Thyroid gland (tissue), 4 donors: ENCODE data around the gene HEXIM2. TPM values are rescaled to one million over a fixed set of nuclear protein-coding genes. Genes with fewer than 3 reads are reported as not detected.

ENCODE experiments used
- DNase-seq, 2 donors: peaks; one replicate each; pipeline ENCODE4 v3.0.0-alpha.2; 2019
- H3K27ac ChIP-seq, 3 donors: fragments of 200-600 bp; sonication (generic); 1 replicate in 2 of 3; 2 replicates in 1 of 3; pipeline ENCODE4 v1.5.1; 2016 to 2019; ENCODE audit warnings: mild to moderate bottlenecking in 1 of 3, moderate library complexity in 1 of 3
- H3K27me3 ChIP-seq: fragments of 200-600 bp; sonication (generic); one replicate; pipeline ENCODE4 v1.5.1; 2019
- H3K36me3 ChIP-seq, 2 donors: fragments of 200-600 bp; sonication (generic); one replicate each; pipeline ENCODE4 v1.5.1; 2016 to 2019
- H3K4me1 ChIP-seq, 2 donors: fragments of 200-600 bp; sonication (generic); one replicate each; pipeline ENCODE4 v1.5.1; 2017 to 2019
- H3K4me3 ChIP-seq, 3 donors: fragments of 200-600 bp; sonication (generic); replicated peaks in 1 of 3; 1 replicate in 2 of 3; 2 replicates in 1 of 3; pipeline ENCODE4 v1.5.1; 2016; ENCODE audit warnings: mild to moderate bottlenecking in 1 of 3
- H3K9me3 ChIP-seq: fragments of 200-600 bp; sonication (generic); one replicate; pipeline ENCODE4 v1.5.1; 2017
- POLR2A ChIP-seq, 2 donors: fragments of 450-650 bp; IDR thresholded peaks; one replicate each; pipeline ENCODE4 v1.6.1; 2017; ENCODE audit warnings: antibody characterized with exemption in 2 of 2, mild to moderate bottlenecking in 2 of 2, moderate library complexity in 1 of 2
- WGBS, 2 donors: methylation state at CpG; one replicate each; pipeline ENCODE4 v1.1.5; 2017; 5-methylcytosine and 5-hydroxymethylcytosine counted together
- intact Hi-C: fragments of 100-400 bp; cut with DNase I; formaldehyde crosslinking; loops from one replicate; pipeline ENCODE4 v1.15.1; 2023
- total RNA-seq, 4 donors: library from RNA; depleted of rRNA; stranded (reverse); fragments of >200 nt; gene quantifications; one replicate each; pipeline ENCODE4 v1.2.3, GENCODE V29; 2016
- TF ChIP-seq, protein P1 (sequence below), 6 experiments: fragments of 200-600 bp in 3 of 6; fragments of 450-650 bp in 3 of 6; sonication (generic) in 3 of 6; IDR thresholded peaks; one replicate each; pipeline ENCODE4 v1.5.1; 2016 to 2019; ENCODE audit warnings: antibody characterized with exemption in 6 of 6, mild to moderate bottlenecking in 2 of 6, inconsistent platforms in 1 of 6, moderate library complexity in 1 of 6

The HEXIM2 gene, protein sequence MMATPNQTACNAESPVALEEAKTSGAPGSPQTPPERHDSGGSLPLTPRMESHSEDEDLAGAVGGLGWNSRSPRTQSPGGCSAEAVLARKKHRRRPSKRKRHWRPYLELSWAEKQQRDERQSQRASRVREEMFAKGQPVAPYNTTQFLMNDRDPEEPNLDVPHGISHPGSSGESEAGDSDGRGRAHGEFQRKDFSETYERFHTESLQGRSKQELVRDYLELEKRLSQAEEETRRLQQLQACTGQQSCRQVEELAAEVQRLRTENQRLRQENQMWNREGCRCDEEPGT
- 10 to 100 TPM in 2 of 4 donors, 1 to 10 TPM in 2; 3.9 to 16.3 (median 10.0) TPM for total RNA-seq

DNA sequence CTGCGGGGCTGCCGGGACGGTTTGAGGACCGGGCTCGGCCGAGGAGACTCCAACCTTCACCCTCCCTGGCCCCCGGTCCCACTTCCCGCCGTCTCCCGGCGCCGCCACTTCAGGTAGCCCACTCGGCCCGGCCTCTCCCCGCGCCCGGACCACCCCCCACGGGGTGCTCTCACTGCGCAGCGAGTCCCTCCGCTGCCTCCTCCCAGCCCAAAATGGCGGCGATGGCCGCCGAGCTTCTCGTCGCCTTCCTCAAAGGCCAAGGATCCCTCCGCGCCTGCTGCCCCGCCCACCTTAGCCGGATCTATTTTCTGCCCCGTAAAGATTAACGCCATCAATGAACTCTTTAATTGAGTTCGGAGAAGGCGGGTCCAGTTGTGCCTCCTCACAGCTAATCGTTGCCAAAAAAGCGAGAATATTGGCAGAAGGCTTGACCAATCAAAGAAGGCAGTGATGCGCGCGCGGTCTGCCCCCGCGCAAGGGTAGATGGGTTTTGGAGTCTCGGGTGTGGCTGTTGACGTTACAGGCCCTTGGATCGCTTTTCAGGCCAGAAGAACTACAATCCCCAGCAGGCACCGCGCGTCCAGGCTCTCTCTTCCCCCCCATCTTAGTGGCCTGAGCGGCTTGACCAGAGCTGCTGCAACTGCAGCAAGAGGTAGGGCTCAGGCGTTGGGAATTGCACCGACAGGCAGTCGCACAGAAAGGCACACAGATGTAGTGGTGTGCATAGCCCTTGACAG is at the start of gene HEXIM2:
HEXIM2 (plus strand) TSS at position 588 of the 737 bp plus-strand sequence. CDS start 919 bp downstream, outside the sequence.
- Histone ChIP-seq H3K27ac (peak within 1 kb of the TSS; percentile 98 to 100 (median 100)), H3K27me3 (no peaks in the 10 kb centered on the region), H3K9me3 (no peaks in the 10 kb centered on the region), H3K4me3 (peak within 1 kb of the TSS; percentile 58 to 98 (median 93)), H3K36me3 (no peaks in the 10 kb centered on the region), H3K4me1 (peaks cover 31 to 39% of the 10 kb centered on the region in 2 donors)
- TF ChIP-seq, protein P1, sequence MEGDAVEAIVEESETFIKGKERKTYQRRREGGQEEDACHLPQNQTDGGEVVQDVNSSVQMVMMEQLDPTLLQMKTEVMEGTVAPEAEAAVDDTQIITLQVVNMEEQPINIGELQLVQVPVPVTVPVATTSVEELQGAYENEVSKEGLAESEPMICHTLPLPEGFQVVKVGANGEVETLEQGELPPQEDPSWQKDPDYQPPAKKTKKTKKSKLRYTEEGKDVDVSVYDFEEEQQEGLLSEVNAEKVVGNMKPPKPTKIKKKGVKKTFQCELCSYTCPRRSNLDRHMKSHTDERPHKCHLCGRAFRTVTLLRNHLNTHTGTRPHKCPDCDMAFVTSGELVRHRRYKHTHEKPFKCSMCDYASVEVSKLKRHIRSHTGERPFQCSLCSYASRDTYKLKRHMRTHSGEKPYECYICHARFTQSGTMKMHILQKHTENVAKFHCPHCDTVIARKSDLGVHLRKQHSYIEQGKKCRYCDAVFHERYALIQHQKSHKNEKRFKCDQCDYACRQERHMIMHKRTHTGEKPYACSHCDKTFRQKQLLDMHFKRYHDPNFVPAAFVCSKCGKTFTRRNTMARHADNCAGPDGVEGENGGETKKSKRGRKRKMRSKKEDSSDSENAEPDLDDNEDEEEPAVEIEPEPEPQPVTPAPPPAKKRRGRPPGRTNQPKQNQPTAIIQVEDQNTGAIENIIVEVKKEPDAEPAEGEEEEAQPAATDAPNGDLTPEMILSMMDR (IDR thresholded peaks at IDR 0.05) = no peak
- peak; percentile 93 to 95 for TF ChIP-seq POLR2A (IDR thresholded peaks at IDR 0.05)
- WGBS, 2 donors = 1% methylated on average over 21 to 46 of the region's 53 CpGs
- peak; percentile 98 to 99 for DNase-seq
- intact Hi-C loops = no loop called here

DNA sequence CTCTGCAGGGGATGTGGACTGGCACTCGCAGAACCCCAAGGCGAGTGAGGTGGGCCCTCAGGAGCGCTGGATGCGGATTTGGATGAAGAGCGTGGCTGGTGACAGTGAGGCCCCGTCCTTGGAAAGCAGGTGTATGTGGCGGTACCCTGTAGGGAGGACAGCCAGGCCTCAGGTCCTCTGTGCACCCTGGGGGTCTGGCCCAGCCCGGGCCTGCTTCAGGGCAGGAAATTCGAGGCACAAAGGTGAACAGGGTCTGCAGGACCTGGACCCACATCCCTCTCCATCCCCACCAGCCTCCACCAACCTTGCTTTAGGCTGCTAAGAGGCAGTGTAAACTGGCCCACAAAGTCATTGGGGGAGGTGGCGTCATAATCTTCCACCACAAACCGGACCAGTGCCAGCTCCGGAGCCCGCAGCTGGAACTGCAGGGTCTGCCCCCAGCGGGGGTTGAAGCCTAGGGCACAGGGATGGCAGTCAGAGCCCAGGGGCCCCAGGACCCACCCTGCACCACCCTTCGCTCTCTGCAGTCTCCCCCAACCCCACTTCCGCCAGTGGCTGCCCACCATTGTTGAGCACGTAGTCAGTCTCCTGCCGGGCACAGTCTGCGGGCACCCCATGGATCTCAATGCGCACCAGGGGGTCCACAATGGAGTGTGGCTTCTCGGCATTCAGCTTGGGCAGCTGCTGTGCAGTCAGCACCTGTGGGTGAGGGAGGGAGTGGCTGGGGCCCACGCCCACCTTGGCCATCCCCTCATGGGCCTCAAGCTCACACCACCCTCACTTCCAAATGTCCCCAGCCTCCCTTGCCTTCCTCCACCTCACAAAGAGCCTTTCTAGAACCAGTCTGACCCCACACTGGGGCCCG is 48.9 kb upstream of the HEXIM2 start:
- Histone ChIP-seq H3K4me3 (no peak overlapping the region), H3K36me3 (peaks cover 3 to 5% of the 10 kb centered on the region in 2 donors), H3K9me3 (no peaks in the 10 kb centered on the region), H3K27me3 (no peaks in the 10 kb centered on the region), H3K4me1 (peaks cover 26 to 30% of the 10 kb centered on the region in 2 donors), H3K27ac (peak overlapping the region in 2 of 3 donors; percentile 64 to 81)
- WGBS, 2 donors = 97 to 98% methylated on average over 14 to 16 of the region's 23 CpGs
- DNase-seq = no peak
- intact Hi-C loops = no loop called here
- TF ChIP-seq POLR2A (IDR thresholded peaks at IDR 0.05) = no peak
- TF ChIP-seq, protein P1 (IDR thresholded peaks at IDR 0.05) = no peak

DNA sequence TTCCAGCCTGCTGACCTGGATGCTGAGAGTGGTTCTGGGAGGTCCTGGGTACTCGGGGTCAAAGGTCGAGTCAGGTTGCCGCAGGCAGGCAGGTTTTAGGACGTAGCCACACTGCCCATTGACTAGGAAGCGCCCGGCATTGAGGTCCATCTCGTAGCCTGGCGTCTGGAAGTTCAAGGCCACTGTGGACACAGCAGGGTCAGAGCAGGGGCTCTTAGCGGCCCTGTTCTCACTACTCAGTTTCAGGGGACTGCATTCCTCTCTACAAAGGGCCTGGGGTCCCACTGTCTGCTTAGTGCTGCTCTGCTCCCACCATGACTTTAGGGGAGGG is 48.3 kb upstream of the HEXIM2 start:
- Histone ChIP-seq H3K4me3 (no peak overlapping the region), H3K27ac (no peak overlapping the region), H3K9me3 (no peaks in the 10 kb centered on the region), H3K4me1 (peaks cover 26 to 30% of the 10 kb centered on the region in 2 donors), H3K27me3 (no peaks in the 10 kb centered on the region), H3K36me3 (no peaks in the 10 kb centered on the region)
- 83 to 100% methylated on average over 3 to 8 of the region's 9 CpGs for WGBS, 2 donors
- intact Hi-C loops = no loop called here
- no peak for DNase-seq
- no peak for TF ChIP-seq POLR2A (IDR thresholded peaks at IDR 0.05)
- TF ChIP-seq, protein P1 (IDR thresholded peaks at IDR 0.05) = no peak

DNA sequence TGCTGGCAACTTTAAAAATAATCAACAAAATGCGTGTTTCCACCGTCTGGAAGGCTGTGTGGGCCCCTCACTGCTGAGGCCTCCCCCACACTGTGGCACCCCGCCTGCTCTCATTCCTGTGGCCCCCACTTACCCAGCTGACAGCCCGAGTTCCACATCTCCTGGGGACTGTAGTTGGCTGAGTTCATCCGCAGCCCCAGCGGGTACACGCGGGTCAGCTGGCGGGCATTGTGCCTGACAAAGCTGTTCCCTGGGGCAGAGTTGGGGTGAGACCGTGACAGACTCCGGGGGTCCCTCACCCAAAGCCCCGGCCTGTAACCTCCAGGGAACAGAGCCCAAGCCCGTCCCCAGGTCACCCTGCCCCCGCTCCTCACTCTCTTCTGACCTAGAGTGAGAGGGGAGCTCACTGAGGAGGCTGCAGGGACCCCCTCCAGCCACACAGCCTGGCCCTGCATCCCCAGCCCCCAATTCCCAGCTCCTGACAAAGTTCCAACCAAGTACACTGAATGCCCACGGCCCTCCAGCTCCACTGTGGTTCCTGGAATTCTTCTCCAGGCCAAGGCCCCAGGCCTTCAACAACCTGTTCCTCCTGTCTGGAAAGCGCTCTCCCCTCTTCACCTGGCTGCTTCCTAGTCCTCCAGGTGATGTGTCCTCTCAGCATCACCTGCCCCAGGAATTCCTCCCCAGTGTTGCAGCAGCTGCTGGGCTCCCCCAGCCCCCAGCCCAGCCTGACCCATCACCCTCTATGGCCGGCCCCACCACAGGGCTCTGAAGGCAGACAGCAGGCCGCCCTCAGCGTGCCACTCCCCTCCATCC is 47.4 kb upstream of the HEXIM2 start:
- intact Hi-C loops = no loop called here
- H3K9me3 ChIP-seq = no peaks in the 10 kb centered on the region
- no peak overlapping the region for H3K4me3 ChIP-seq
- TF ChIP-seq, protein P1 (IDR thresholded peaks at IDR 0.05) = no peak
- TF ChIP-seq POLR2A (IDR thresholded peaks at IDR 0.05) = no peak
- 83 to 85% methylated on average over 15 to 19 of the region's 19 CpGs for WGBS, 2 donors
- no peak for DNase-seq
- no peaks in the 10 kb centered on the region for H3K27me3 ChIP-seq
- no peaks in the 10 kb centered on the region for H3K36me3 ChIP-seq
- H3K27ac ChIP-seq = no peak overlapping the region
- H3K4me1 ChIP-seq = peaks cover 22 to 24% of the 10 kb centered on the region in 2 donors
